WERI-Rb-1 (cell line): ENCODE measurements around the gene MPV17L2.
"Not testable (repeated sequence)": the region's sequence is repeated elsewhere in the genome, so short reads cannot be mapped to it uniquely, and the experiment has no call there.

Source experiments
- DNase-seq: peaks from one replicate; pipeline ENCODE4 v3.0.0-alpha.2; 2020
- H3K27ac ChIP-seq: fragments of 250-450 bp; sonication (Bioruptor Pico); 2 replicates; pipeline ENCODE4 v1.5.1; 2020; ENCODE audit warnings: mild to moderate bottlenecking, moderate library complexity
- H3K27me3 ChIP-seq: fragments of 250-450 bp; sonication (Bioruptor Pico); 2 replicates; pipeline ENCODE4 v1.5.1; 2021; ENCODE audit warnings: mild to moderate bottlenecking, low read depth, moderate library complexity; ENCODE audit not compliant: insufficient read depth, severe bottlenecking
- H3K36me3 ChIP-seq: fragments of 250-450 bp; sonication (Bioruptor Pico); 2 replicates; pipeline ENCODE4 v1.5.1; 2020; ENCODE audit warnings: mild to moderate bottlenecking, moderate library complexity
- H3K4me3 ChIP-seq: 2 replicates; pipeline ENCODE4 v1.5.1; 2011; ENCODE audit warnings: low read depth, mild to moderate bottlenecking, control low read depth, low read length
- H3K9me3 ChIP-seq: fragments of 250-450 bp; sonication (Bioruptor Pico); 2 replicates; pipeline ENCODE4 v1.5.1; 2021; ENCODE audit warnings: mild to moderate bottlenecking, moderate library complexity; ENCODE audit not compliant: severe bottlenecking
- TF ChIP-seq, protein P1 (sequence below): IDR thresholded peaks from 2 replicates; pipeline ENCODE4 v1.5.1; 2011; ENCODE audit warnings: low read depth, mild to moderate bottlenecking, control low read depth, inconsistent platforms, low read length

MPV17L2 gene

DNA sequence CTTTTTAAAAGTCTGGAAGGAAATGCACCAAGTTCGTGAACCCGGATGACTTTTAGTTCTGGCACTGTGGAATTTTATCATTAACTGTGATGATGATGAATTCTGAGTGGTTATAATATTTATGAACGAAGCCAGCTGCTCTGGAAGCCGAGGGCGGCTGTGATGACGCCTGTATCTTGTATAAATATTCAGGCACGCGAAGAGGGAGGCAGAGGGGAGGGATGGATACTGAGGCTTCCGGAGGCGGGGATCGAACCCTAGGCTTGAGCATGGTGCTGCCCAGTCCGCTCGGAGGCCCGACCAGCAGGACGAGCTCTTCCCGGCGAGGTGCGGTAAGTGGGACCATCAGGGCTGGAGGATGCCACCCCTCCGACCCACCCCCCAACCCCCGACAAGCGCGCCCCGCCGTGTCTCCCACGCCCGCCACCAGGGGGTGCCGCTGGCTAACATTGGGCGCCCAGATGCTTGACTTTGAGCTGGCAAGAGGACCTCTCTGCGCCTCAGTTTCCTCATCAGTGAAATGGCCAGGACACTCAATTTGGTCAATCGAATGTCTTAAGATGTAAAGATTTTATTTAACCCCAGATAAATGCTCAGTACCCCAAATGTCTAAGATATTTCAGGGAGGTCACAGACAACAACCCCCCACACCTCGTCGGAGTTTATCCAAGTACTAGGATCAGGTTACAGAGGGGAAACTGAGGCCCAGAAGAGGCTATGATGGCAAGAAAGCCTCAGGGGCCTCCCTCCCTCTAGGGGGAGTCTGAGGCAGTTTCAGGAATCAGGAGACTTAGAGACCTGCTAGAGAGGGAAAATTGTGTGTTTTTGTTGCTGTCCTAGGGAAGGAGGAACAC, 15.3 kb downstream of the MPV17L2 start:
- Histone ChIP-seq H3K27ac (no peak overlapping the region), H3K9me3 (no peaks in the 10 kb centered on the region), H3K4me3 (no peak overlapping the region), H3K36me3 (no peaks in the 10 kb centered on the region), H3K27me3 (no peaks in the 10 kb centered on the region)
- TF ChIP-seq, protein P1, sequence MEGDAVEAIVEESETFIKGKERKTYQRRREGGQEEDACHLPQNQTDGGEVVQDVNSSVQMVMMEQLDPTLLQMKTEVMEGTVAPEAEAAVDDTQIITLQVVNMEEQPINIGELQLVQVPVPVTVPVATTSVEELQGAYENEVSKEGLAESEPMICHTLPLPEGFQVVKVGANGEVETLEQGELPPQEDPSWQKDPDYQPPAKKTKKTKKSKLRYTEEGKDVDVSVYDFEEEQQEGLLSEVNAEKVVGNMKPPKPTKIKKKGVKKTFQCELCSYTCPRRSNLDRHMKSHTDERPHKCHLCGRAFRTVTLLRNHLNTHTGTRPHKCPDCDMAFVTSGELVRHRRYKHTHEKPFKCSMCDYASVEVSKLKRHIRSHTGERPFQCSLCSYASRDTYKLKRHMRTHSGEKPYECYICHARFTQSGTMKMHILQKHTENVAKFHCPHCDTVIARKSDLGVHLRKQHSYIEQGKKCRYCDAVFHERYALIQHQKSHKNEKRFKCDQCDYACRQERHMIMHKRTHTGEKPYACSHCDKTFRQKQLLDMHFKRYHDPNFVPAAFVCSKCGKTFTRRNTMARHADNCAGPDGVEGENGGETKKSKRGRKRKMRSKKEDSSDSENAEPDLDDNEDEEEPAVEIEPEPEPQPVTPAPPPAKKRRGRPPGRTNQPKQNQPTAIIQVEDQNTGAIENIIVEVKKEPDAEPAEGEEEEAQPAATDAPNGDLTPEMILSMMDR = peak; percentile 69
- peak; percentile 66 for DNase-seq

DNA sequence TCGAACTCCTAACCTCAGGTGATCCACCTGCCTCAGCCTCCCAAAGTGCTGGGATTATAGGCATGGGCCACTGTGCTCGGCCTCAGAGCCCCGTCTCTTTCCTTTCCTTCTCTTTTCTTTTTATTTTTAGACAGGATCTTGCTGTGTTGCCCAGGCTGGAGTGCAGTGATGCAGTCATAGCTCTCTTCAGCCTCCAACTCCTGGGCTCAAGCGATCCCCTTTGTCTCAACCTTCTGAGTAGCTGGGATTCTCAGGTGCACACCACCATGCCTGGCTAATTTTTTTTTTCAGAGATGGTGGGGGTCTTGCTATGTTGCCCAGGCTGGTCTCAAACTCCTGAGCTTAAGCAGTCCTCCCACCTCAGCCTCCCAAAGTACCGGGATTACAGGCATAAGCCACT, 16.9 kb downstream of the MPV17L2 start:
- not testable (repeated sequence) for H3K36me3 ChIP-seq, H3K27me3 ChIP-seq, H3K9me3 ChIP-seq, DNase-seq, H3K4me3 ChIP-seq, H3K27ac ChIP-seq

DNA sequence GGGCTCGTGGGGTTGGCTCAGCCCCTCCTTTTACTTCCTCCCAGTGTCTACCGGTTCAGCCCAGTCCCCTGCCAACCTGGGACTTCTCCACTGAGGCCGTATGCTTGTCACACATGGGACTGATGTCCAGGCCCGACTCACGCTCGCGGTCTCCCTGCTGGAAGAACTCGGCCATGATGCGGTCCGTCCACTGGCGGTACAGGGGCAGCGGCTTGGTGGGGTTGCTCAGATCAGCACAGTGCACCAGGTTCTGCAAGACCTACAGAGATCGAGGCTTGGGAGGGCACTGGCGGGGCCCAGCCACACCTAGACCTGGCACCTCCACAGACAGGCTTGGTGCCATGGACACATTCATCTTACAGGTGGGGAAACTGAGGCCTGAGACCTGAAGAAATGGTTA, 18.7 kb downstream of the MPV17L2 start:
- Histone ChIP-seq H3K36me3 (no peaks in the 10 kb centered on the region), H3K27ac (no peak overlapping the region), H3K4me3 (no peak overlapping the region), H3K9me3 (no peaks in the 10 kb centered on the region), H3K27me3 (no peaks in the 10 kb centered on the region)
- TF ChIP-seq, protein P1 = no peak
- DNase-seq = no peak

DNA sequence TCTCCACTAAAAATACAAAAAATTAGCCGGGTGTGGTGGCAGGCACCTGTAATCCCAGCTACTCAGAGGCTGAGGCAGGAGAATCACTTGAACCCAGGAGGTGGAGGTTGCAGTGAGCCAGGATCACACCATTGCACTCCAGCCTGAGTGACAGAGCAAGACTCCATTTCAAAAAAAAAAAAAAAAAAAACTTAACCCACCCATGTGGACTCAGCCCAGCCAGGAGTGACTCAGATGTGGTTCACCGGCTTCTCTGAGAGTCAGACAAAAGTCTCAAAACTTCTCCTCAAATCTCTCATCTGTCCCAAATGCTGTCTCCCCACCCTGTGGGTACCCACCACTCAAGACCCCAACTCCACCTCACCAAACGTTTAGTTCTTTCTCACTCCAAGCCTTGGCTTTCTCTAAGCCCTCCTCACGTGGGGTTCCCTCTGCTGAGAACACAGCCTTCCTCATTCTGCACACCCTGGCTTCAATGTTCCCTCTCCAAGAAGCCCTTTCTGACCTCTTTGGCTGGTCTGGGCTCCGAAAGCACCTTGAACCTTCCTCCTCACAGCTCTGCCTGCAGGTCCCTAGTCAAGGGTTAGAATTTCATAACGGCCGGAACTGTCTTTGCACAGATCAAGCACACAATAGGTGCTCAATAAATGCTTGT, 21.9 kb downstream of the MPV17L2 start:
- TF ChIP-seq, protein P1 = no peak
- Histone ChIP-seq H3K27me3 (no peaks in the 10 kb centered on the region), H3K27ac (no peak overlapping the region), H3K9me3 (no peaks in the 10 kb centered on the region), H3K4me3 (no peak overlapping the region), H3K36me3 (no peaks in the 10 kb centered on the region)
- DNase-seq = no peak

DNA sequence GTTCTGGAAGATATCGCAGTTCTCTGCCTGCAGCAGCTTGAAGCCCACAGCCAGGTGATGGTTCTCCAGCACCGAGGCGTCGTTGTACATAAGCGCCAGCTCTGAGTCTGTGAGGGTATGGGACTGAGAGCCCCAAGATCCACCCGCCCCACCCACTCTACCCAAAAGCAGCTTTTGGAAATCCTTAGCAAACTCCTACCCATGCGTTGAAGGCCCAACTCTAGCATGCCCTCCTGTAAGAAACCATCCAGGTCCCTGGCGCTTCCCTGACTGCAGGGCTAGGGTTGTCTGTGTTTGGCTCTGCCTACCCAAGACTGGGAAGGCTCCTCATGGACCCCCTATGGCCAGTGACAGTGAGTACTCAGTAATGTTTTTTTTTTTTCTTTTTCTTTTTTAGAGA, 23.8 kb downstream of the MPV17L2 start:
- TF ChIP-seq, protein P1 = no peak
- DNase-seq = no peak
- Histone ChIP-seq H3K9me3 (no peaks in the 10 kb centered on the region), H3K36me3 (no peaks in the 10 kb centered on the region), H3K27ac (no peak overlapping the region), H3K4me3 (no peak overlapping the region), H3K27me3 (no peaks in the 10 kb centered on the region)

DNA sequence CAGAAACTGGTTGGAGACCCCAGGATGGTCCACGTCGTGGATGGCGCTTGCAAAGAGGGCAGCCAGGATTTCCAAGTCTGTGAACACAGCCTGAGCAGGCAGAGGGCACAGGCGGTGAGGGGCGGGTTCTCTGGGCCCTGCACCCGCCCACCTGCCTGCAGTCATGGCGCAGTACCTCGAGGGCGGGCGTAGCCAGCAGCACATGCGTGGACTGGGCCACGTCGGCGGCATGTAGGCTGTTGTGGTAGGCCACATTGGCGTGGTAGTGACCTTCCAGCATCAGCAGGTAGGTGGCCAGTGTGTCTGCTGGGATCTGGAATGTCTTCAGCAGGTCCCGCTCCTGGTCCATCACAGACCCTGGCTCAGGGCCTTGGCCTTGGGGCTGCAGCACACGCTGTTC, 25.1 kb downstream of the MPV17L2 start:
- Histone ChIP-seq H3K27me3 (no peaks in the 10 kb centered on the region), H3K27ac (no peak overlapping the region), H3K9me3 (no peaks in the 10 kb centered on the region), H3K4me3 (no peak overlapping the region), H3K36me3 (no peaks in the 10 kb centered on the region)
- DNase-seq = no peak
- TF ChIP-seq, protein P1 = no peak
